OCI-M1 (cell line): ENCODE measurements around the gene HMGCS1.
"Not testable (repeated sequence)": the region's sequence is repeated elsewhere in the genome, so short reads cannot be mapped to it uniquely, and the experiment has no call there.

Experiments
- DNase-seq: peaks from one replicate; lab custom pipeline; 2025; lab: John Stamatoyannopoulos, UW

The HMGCS1 gene

DNA sequence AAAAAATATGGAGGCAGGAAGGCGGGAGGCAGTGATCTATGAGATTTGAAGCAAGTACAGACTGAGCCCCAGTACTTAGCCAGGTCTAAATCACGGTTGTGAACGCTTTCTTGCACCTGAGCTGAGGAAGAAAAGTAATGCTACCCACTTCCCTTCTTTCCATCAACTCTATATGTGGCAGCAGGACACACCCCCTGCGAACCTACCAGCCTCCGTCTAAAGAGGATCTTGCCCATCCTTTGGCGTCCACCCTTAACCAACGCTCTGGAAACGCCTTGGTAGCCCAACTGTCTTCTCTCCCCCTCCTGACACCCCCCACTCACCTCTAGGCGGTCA lies 545 bp downstream of the HMGCS1 start:
- peak; percentile 68 for DNase-seq

DNA sequence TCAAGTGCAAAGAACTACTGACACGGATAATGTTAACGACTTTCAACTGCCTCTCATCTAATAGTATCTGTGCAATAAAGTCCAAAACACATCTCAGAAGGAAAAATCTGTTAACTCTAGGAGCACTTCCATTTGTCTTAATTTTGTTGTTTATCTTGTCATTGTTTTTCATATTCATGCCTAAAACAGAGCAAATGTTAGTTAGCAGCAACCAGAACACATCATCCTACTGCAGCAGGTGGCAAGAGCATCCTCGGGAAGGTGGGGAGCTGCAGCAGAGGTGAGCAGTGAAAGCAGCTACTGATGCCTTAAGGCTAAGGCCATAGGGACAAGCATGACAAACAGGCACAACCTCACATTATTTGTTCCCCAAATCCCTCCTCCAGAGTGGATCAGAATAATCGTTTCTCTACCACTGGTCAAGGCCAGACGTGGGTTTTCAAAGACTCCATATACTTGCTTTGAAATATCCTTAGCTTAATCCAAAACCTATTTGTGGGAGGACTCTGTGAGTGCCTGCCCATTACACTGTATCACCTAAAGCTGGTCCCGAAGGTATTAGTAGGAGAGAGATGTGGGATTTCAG lies 1.0 kb downstream of the HMGCS1 start:
- DNase-seq, result no peak

DNA sequence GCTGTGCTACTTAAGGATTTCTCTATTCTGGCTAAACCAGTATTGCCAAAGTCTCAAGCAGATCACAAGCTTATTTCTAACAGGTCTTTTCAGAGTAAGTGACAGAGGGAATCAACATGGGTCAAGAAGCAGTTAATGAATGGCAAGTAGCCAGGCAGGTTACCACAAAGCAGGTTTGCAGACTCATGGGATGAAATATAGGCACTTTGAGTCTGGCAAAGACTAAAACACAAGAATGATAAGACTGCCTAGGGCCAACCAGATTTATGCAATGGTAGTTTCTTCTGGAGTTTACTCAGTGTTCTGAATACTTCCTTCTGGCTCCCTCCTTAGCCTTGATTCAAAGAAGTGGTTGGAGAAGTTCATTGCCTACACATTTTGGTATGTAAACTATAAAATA lies 3.6 kb downstream of the HMGCS1 start:
- peak; percentile 46 for DNase-seq

DNA sequence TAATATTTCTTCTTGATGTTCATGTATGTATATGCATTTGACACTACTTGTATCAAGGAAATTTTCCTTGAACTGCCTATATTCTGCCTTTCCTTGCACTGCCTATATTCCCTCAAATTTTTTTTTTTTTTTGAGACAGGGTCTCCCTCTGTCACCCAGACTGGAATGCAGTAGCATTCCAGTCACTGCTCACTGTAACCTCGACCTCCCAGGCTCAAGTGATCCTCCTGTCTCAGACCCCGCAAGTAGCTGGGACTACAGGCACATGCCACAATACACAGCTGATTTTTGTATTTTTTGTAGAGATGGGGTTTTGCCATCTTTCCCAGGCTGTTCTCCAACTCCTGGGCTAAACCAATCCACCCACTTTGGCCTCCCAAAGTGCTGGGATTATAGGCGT lies 4.1 kb downstream of the HMGCS1 start:
- no peak for DNase-seq

DNA sequence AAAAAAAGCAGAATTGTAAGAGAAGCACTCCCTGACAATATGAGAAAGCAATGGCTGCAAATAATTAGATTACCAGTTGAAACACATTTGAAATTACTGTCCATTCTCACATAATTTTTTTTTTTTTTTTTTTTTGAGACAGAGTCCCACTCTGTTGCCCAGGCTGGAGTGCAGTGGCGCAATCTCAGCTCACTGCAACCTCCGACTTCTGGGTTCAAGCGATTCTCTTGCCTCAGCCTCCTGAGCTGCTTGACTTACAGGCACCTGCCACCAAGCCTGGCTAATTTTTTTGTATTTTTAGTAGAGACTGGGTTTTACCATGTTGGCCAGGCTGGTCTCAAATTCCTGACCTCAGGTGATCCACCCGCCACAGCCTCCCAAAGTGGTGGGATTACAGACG lies 6.3 kb downstream of the HMGCS1 start:
- not testable (repeated sequence) for DNase-seq

DNA sequence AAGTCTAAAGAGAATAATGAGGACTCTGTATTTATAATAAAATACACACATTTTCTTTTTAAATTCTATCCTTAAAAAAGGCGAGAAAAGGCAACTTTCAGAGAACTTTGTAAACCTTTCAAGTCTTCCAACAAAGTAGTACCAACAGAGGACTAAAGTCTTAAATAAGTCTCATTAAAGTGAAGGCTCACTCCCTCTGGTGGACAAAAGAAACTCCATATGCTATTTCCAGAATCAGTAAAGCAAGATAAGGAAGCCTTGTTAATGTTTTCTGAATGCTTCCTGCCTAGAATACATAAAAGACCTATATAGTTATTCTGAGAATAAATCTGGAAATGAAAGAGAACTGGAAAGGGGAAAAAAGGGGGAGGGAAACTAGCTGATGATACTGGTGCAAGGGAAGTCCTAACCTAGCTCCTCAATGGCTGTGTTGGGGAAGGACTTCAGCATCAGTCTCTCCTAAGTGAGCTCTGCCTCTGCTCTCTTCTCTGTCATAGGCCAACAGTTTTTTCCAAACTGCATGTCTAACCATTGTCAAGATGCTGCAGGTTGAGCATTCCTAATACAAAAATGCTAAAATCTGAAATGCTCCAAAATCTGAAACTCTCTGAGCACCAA lies 7.2 kb downstream of the HMGCS1 start:
- DNase-seq, result peak; percentile 91

DNA sequence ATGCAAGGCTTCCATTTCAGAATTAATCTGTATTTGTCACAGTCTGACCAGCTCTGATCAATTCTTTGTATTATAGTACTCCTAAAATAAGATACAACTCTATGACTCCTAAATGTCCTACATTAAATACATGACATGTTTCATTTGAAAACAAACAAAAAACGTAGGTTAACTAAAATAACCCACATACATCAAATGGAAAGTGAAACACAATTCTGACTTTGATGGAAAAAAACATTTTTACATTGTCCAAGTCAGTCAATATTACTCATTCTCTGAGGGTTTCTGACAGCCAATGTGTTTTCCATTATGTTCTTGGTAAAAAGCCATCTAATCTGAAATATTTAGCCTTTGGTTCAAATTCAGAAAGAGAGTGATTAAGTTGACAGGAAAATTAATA lies 8.7 kb downstream of the HMGCS1 start:
- DNase-seq, result peak; percentile 41

DNA sequence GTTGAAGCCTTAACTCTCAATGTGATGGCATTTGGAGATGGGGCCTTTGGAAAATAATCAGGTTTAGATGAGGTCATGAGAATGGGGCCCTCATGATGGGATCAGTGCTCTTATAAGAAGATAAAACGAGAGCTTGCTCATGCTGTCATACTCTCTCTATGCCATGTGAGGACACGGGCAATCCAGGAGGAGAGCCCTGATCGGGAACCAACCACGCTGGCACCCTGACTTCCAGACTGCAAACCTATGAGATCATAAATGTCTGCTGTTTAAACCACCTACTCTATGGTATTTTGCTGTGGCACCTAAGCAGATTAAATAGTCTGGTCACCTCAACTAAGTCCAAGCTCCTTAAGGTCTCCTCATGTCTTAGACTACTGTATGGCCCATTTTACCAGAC lies 10.0 kb downstream of the HMGCS1 start:
- no peak for DNase-seq

DNA sequence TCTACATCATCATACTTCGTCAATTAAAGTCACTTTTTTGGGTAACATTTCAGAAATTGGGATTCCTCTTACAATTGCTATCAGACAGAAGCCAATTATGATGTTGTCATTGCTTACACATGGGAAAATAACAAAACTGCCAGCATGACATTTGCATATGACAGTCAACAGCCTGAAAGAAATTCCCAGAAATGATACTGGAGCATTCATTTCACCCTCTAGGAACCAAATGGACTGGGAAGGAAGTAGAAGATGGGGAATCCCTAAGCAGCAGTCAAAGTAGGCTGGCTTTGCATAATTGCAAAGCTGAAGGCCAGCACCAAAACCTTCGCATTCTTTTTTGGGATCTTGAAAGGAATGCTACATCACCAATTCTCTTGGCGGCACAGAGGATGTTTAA lies 10.7 kb downstream of the HMGCS1 start:
- no peak for DNase-seq

DNA sequence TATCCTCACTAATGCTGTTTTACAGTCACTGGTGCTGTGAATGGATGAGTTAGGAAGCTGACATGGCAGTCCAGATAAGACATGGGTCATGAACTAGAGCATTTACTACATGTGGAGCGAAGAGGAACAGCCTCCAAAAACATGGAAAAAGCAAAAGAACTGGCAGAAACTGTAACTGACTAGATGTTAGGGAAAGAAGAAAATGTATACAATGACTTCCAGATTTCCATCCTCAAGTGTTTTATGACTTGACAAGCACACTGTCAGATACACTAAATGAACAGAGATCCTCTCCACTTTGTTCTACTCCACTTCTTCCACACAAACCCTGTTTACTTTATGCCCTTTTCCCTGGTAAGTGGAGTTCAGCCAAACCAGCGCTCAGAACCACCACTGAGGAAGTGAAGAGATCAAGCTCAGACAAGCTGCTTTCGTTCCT lies 11.5 kb downstream of the HMGCS1 start:
- DNase-seq, result peak; percentile 31

DNA sequence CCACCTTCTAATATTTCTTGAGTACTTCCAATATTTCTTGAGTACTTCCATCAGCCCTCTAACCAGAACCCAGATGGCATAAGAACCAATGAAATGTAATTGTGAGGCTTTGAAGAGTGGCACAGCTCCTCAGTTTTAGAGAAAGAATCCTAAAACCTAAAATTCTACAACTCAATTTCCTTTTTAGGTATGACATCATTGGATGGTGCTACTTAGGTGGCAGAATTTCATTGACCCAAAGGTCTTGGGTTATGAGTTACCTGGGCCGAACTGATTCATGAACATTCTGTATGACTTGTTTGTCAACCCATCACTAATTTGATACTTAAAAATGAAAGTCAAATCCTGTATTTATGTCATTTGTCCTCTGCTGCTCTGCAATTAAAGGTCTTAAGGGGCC lies 13.1 kb downstream of the HMGCS1 start:
- no peak for DNase-seq

DNA sequence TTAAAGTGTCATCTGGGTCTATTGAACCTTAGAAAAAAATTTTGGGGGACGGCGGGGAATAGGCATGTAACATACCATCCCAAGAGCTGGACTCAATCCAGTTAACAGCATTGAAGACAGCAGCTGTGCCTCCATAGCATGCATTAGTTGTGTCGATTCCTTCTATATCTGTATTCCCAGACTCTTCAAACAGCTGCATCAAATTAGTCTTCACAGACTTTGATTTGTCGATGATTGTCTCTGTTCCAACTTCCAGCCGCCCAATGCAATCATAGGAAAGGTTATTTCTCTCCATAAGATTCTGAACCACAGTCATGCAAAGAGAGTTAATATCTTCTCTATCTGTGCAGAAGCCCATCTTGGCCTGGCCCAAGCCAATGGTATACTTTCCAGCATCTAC lies 14.8 kb downstream of the HMGCS1 start:
- no peak for DNase-seq

DNA sequence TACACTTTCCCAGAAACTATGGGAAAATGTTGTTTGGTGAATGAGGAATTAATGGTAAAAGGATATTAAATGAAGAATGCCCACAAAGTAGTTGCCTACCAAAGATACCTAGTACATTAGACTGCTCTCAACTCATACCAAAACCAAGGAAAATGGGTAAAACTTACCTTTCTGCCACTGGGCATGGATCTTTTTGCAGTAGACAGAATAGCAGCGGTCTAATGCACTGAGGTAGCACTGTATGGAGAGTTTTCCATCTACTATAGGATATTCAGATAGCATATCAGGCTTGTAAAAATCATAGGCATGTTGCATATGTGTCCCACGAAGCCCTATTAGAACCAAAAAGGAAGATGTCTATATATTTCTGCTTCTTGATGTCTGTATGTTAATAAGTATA lies 16.4 kb downstream of the HMGCS1 start:
- DNase-seq, result no peak

DNA sequence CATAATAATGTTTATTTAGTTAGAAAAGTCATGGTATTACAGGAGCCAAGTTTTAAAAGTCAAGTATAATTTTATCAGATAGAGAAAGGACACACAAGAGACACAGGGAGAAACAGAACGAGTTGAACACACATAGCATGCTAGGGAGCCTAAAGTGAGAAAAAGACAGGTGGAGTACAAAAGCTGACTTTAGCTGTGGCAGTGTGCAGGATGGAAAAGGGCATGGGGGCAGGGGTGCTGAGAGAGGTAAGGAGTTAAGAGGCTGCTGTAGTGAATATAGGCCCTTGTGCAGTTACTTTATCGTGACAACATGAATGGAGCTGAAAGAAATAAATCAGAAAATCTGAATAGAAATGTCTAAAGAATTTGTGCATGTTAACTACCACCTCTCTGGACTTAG lies 18.0 kb downstream of the HMGCS1 start:
- DNase-seq, result no peak

DNA sequence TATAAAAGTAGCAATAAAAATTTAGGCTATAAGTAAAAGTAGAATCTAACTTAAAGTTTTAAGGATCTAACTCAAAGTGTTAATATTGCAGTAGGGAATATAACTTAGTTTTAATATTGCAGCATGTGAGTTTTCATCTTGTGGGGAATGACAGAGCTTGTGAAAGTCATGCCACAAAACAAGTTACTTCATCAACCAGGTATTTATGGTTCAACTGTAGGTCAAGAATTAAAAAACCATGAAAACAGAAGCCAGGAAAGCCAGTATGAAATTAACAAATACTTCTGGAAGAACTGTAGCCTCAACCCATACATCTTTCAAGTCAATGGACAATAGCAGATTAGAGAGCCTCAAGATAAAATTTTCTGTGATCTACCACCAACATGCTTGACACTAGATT lies 19.0 kb downstream of the HMGCS1 start:
- DNase-seq, result no peak

DNA sequence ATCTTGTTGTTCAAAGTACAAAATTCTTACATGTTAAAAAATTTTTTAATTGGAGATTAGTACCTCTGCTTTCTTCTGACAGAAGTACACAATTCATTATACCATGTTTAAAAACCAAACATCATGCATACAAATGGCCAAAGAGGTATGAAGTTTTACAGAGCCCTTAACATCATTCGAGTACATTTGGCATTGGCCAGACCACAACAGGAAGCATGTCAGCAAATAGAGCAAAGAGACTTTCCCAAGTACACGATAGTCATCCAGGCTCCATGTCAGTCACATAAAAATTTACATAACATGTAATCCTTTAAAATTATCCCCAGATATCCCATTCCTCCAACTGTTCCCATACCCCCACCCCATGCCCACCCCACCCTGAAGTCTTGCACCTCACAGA lies 22.5 kb downstream of the HMGCS1 start:
- DNase-seq, result no peak

DNA sequence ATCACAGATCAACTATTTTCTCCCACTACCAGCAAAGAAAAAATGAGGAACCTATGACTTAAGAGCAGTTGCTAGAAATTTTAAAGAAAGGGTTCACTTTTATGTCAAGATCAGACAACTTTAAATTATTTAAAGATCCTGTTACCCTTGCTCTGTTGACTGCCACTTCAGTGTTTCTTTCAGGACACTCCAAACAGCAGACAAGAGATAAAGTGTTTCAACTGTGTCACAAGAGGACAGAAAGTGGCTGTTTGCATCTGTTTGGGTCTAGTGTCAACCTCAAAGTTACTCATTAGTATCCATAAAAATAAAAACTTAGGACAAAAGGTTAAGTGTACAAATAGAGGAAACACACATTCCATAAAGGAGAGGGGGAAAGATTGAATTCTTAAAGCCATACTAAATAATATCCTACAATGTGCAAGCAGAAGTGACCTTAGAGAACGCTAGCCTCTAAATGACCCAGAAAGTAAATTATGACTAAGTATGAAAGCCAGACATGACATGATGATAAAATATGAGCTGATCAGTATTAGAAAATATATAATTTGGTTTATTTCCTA lies 24.9 kb downstream of the HMGCS1 start:
- no peak for DNase-seq

DNA sequence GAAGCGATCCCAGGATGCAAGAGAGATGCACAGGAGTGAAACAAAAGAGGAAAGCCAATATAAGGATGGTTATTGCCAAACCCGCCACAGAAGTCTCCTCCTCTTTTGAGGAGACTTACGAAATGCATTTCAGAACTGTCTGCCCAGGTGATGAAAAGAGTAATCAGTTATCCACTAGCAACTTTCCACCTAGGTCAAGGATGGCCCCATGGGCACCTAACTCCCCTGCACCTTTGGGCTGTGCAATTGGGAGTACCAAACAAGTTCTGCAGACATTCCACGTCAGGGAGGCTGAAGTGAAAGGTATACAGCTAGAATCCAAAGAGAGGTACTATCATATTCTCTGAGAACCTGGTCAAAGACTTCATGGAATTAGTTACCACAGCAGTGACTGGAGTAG lies 25.7 kb downstream of the HMGCS1 start:
- DNase-seq, result no peak

DNA sequence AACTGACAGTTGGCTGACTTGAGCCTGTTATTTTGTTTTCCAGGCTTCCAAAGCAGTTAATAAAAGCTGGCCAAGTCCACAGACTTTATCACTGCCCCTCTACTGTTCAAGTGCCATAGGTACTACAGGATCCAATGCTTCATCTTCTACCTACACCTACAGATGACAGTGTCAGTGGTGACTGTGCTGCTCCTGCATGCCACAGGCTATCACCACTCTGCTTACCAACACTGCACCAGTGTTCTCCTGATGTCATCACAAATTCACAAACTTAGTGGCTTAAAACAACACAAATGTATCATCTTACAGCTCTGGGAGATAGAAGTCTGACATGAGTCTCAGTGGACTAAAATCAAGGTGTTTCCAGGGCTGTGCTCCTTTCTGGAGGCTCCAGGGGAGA lies 26.6 kb downstream of the HMGCS1 start:
- DNase-seq, result no peak

DNA sequence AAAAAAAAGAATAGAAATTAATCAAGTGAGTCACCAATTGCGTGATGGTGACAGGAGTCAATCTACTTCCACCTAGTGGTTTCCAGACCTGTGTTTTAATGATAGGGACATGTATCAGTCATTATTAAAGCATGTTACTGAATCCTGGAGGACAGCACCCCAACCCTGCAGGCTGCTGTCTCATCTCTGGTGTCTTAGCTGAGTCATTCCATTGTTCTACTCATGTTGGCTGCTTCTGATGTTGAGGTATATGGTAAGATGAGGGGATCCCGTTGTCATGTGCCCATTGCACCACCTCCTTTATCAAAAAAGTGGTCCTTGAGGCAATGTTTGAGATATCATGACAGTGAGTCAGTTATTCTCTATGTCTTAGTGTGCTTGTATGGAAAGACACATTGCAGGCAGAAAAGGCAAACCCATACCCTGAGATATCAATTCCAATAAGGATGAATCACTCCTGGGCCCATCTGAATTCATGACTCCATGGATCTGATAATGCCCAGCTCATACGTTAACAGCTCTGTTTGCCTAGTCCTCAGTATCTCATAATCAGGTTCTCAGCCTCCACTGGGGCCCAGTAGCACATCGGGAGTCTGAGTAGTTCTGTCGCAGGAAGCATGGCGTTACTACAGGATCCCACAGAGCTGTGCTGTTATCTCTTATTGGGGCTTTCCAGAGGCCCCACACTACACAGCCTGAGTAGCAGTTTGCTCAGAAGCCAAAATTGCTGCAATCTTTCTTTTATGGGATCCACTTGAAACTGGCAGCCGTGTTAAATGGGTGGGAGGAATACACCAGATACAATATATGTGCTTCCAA lies 31.2 kb downstream of the HMGCS1 start:
- no peak for DNase-seq

DNA sequence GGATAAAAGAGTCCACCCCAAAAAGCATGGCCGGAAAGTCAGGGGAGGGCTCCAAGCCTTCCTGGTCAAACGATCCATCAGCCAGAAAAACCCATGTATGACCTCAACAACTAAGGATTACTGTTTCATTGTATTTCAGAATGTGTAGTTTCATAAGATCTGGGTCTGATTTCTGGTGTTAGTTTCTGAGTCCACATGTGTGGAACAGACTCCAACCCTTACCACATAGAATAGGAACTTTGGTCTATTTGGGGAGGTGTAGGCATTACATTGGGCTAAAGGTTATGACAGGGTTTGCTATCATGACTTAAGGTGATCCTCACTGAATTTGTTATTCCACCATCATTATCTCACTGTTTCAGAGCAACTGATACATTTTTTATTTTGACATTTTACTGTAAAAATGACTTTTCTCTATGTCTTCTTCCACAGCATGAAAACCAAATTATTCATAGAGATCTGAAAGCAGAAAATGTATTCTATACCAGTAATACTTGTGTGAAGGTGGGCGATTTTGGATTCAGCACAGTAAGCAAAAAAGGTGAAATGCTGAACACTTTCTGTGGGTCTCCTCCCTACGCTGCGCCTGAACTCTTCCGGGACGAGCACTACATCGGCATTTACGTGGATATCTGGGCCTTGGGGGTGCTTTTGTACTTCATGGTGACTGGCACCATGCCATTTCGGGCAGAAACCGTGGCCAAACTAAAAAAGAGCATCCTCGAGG lies 33.5 kb downstream of the HMGCS1 start:
- no peak for DNase-seq

DNA sequence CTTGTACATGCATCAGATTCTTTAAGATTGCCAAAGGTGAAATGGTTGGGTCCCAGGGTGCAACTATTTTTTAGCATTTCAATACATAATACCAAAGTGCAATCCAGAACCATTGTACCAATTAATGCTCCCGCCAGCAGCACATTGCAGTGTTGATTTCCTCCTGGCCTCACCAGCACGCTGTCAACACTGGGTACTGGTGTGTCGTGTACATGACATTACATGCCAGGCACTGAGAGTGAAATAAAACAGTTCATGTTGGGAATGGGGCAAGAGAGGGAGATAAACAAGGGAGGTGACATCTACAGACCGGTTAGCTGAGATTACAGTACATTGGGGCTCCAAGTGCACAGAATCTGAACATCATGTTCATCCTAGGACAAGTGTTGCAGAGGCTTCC lies 37.8 kb downstream of the HMGCS1 start:
- DNase-seq, result no peak
